HCT116 (cell line): ENCODE results near the gene APOBEC3C. TPM values are rescaled to one million over a fixed set of nuclear protein-coding genes. Genes with fewer than 3 reads are reported as not detected.

Experiments
- ATAC-seq: fragments of 200-7000 bp; cut with Tn5 transposase; 2 replicates; pipeline ENCODE4 v1.9.1; 2020; ENCODE audit warnings: mild to moderate bottlenecking, moderate library complexity
- BruUV-seq: library from RNA; stranded (reverse); fragments of 400-500 nt; replicated peaks from 2 replicates; lab custom pipeline; 2021; lab: Mats Ljungman, UMichigan
- CTCF ChIA-PET: fragments of 300-600 bp; sonication (Branson Sonifier 250); formaldehyde crosslinking; loops from one replicate; lab custom pipeline; 2021; ENCODE audit warnings: antibody characterized with exemption; lab: Charles Lee
- POLR2A ChIA-PET: fragments of 300-600, 350-600 bp; sonication (Branson Sonifier 250); formaldehyde crosslinking; loops from one replicate; lab custom pipeline; 2021; ENCODE audit warnings: antibody characterized with exemption; lab: Charles Lee
- RAD21 ChIA-PET, 2 experiments: fragments of 300-600 bp; sonication (Branson Sonifier 250); formaldehyde crosslinking; loops; one replicate each; lab custom pipeline; 2023; ENCODE audit warnings: low total read pairs in 2 of 2; ENCODE audit not compliant: uncharacterized antibody in 2 of 2, unreplicated experiment in 2 of 2, low non-redundant PET in 1 of 2; lab: Charles Lee
- DNase-seq: peaks from one replicate; pipeline ENCODE4 v3.0.0-alpha.2; 2010; ENCODE audit warnings: low read depth, low spot score
- H2AFZ ChIP-seq: fragments of 200-600 bp; shearing (Covaris generic), sonication (generic); 2 replicates; pipeline ENCODE4 v1.6.1; 2017; ENCODE audit warnings: low read depth, mixed run types, mixed read lengths, antibody characterized with exemption, low read length; ENCODE audit not compliant: poor library complexity, severe bottlenecking
- H3K27ac ChIP-seq: 2 replicates; pipeline ENCODE4 v1.5.1; 2012; ENCODE audit warnings: low read depth, low read length
- H3K27me3 ChIP-seq: fragments of 200-600 bp; sonication (generic); 2 replicates; pipeline ENCODE4 v1.6.1; 2016; ENCODE audit warnings: mixed run types, low read length, mixed read lengths; ENCODE audit not compliant: insufficient read depth
- H3K36me3 ChIP-seq, 2 experiments: fragments of 200-500 bp in 1 of 2; fragments of 200-600 bp in 1 of 2; sonication (Bioruptor generic) in 1 of 2; sonication (generic) in 1 of 2; 2 replicates each; pipeline versions ENCODE4 v1.5.1 to v1.6.1; 2014 to 2016; ENCODE audit warnings: low read length in 2 of 2, inconsistent platforms in 1 of 2, mixed read lengths in 1 of 2, mixed run types in 1 of 2; ENCODE audit not compliant: insufficient read depth in 2 of 2, control insufficient read depth in 1 of 2
- H3K4me1 ChIP-seq, 2 experiments: fragments of 200-600 bp in 1 of 2; sonication (generic) in 1 of 2; 2 replicates each; pipeline versions ENCODE4 v1.5.1 to v1.6.1; 2012 to 2017; ENCODE audit warnings: low read length in 2 of 2, inconsistent platforms in 1 of 2, mild to moderate bottlenecking in 1 of 2, mixed read lengths in 1 of 2, mixed run types in 1 of 2, moderate library complexity in 1 of 2; ENCODE audit not compliant: insufficient read depth in 2 of 2, control insufficient read depth in 1 of 2
- H3K4me2 ChIP-seq: fragments of 200-600 bp; sonication (generic); 2 replicates; pipeline ENCODE4 v1.6.1; 2017; ENCODE audit warnings: mixed run types, low read length, mixed read lengths
- H3K4me3 ChIP-seq, 2 experiments: fragments of 200-600 bp in 1 of 2; sonication (generic) in 1 of 2; replicated peaks in 1 of 2; 2 replicates each; pipeline ENCODE4 v1.5.1; 2011 to 2016; ENCODE audit warnings: low read length in 2 of 2, control low read depth in 1 of 2, low read depth in 1 of 2, mild to moderate bottlenecking in 1 of 2, mixed read lengths in 1 of 2, mixed run types in 1 of 2
- H3K79me2 ChIP-seq: fragments of 200-600 bp; sonication (generic); 2 replicates; pipeline ENCODE4 v1.6.1; 2017; ENCODE audit warnings: mild to moderate bottlenecking, mixed run types, low read length, moderate library complexity, mixed read lengths; ENCODE audit not compliant: insufficient read depth
- H3K9ac ChIP-seq: fragments of 200-600 bp; sonication (generic); 2 replicates; pipeline ENCODE4 v1.6.1; 2016; ENCODE audit warnings: low read length, mixed read lengths
- H3K9me2 ChIP-seq: fragments of 200-600 bp; sonication (generic), shearing (Covaris generic); 2 replicates; pipeline ENCODE4 v1.6.1; 2017; ENCODE audit warnings: mixed run types, mild to moderate bottlenecking, moderate library complexity; ENCODE audit not compliant: insufficient read depth
- H3K9me3 ChIP-seq, 2 experiments: fragments of 200-500 bp in 1 of 2; fragments of 200-600 bp in 1 of 2; sonication (Bioruptor generic) in 1 of 2; sonication (generic) in 1 of 2; 2 replicates each; pipeline ENCODE4 v1.6.1; 2014 to 2017; ENCODE audit warnings: low read length in 2 of 2, mixed read lengths in 2 of 2, inconsistent platforms in 1 of 2, low read depth in 1 of 2, mild to moderate bottlenecking in 1 of 2, mixed run types in 1 of 2, moderate library complexity in 1 of 2; ENCODE audit not compliant: control insufficient read depth in 1 of 2, insufficient read depth in 1 of 2
- H4K20me1 ChIP-seq: fragments of 200-600 bp; sonication (generic), shearing (Covaris generic); 2 replicates; pipeline ENCODE4 v1.6.1; 2017; ENCODE audit warnings: mixed run types, mild to moderate bottlenecking, moderate library complexity; ENCODE audit not compliant: insufficient read depth
- CBX3 ChIP-seq: IDR thresholded peaks from 2 replicates; pipeline ENCODE4 v1.6.1; 2012; ENCODE audit warnings: low read depth
- EZH2phosphoT487 ChIP-seq: fragments of 200-600 bp; IDR thresholded peaks from 2 replicates; pipeline ENCODE4 v1.6.1; 2018; ENCODE audit warnings: antibody characterized with exemption, borderline replicate concordance
- RAD21 ChIP-seq: IDR thresholded peaks from 2 replicates; pipeline ENCODE4 v1.6.1; 2012; ENCODE audit warnings: low read depth, mild to moderate bottlenecking
- SP1 ChIP-seq: IDR thresholded peaks from 2 replicates; pipeline ENCODE4 v1.6.1; 2012; ENCODE audit warnings: low read depth
- ZFX ChIP-seq: fragments of 450-650 bp; IDR thresholded peaks from 2 replicates; pipeline ENCODE4 v1.6.1; 2017
- intact Hi-C: fragments of 100-400 bp; cut with micrococcal nuclease; formaldehyde crosslinking; loops from 2 replicates; pipeline ENCODE4 v1.10.0; 2022
- total RNA-seq: library from RNA; stranded (reverse); gene quantifications from one replicate; pipeline ENCODE4 v1.2.1, GENCODE V29; 2021; ENCODE audit not compliant: unreplicated experiment
- TF ChIP-seq, protein P1 (sequence below), 3 experiments: fragments of 200-600 bp in 1 of 3; sonication (generic) in 1 of 3; IDR thresholded peaks in 2 of 3; conservative IDR thresholded peaks in 1 of 3; 2 replicates each; pipeline ENCODE4 v1.5.1; 2012 to 2017; ENCODE audit warnings: low read depth in 2 of 3, low read length in 2 of 3, antibody characterized with exemption in 1 of 3, borderline replicate concordance in 1 of 3, control low read depth in 1 of 3, mild to moderate bottlenecking in 1 of 3, mixed read lengths in 1 of 3, mixed run types in 1 of 3, moderate library complexity in 1 of 3; ENCODE audit not compliant: insufficient read depth in 1 of 3

The APOBEC3C gene
- total RNA-seq, 1 experiment from 2014 or later, result 40.2 TPM

DNA sequence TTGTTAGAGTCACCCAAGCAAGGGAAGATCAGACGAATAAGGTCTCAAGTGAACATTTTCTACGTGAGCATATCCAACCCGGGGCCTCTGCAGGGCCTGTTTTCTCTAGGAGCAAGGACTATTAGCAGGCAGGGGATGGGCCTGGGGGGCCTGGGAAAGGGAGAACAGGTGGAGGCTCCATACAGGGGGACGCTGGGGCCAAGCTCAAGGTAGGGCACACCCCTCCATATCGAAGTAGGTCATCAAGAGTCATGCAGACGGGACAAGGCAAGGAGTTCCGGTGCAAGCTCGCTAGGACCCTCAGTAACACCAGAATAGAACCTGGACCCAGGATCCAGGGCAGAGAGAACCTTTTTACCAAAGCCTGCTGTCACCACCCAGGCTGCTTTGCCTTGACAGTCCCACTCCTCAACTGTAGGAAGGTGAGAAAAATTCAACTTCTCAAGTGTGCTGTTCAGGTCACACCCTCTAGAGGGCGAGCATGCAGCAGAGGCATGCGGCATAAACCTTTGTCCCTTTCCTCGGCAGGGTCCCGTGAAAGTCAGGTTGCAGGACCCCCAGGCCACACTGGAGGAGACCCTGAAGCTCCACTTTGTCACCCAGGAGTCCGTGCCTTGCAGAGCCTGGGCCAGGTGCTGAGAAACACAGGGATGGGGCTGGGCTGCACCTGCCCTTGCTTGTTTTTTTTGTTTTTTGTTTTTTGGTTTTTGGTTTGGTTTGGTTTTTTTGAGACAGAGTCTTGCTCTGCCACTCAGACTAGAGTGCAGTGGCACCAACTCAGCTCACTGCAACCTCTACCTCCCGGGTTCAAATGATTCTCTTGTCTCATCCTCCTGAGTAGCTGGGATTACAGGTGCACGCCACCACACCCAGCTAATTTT lies 40.5 kb upstream of the APOBEC3C start:
- H3K4me2 ChIP-seq, result peak overlapping the region; percentile 37; the same call in 1 of the 2 replicates
- ChIA-PET POLR2A (no interaction called here), RAD21 (interaction anchor here in 1 of 2 experiments (0.6 kb wide), 1 partner anchor 29 kb away, joined by 3 read pairs; no protein-coding TSS in a partner anchor), CTCF (interaction anchor here (0.8 kb wide), 1 partner anchor 8 kb away, joined by 3 read pairs; the partner anchor contains the start of gene APOBEC3B)
- no peaks in the 10 kb centered on the region for H3K9me2 ChIP-seq
- DNase-seq (no peak), ATAC-seq (peak; percentile 79)
- H3K27ac ChIP-seq, result no peak overlapping the region
- BruUV-seq, result no TSS peak
- H2AFZ ChIP-seq, result no peak overlapping the region
- no peak for TF ChIP-seq EZH2phosphoT487
- TF ChIP-seq, protein P1, sequence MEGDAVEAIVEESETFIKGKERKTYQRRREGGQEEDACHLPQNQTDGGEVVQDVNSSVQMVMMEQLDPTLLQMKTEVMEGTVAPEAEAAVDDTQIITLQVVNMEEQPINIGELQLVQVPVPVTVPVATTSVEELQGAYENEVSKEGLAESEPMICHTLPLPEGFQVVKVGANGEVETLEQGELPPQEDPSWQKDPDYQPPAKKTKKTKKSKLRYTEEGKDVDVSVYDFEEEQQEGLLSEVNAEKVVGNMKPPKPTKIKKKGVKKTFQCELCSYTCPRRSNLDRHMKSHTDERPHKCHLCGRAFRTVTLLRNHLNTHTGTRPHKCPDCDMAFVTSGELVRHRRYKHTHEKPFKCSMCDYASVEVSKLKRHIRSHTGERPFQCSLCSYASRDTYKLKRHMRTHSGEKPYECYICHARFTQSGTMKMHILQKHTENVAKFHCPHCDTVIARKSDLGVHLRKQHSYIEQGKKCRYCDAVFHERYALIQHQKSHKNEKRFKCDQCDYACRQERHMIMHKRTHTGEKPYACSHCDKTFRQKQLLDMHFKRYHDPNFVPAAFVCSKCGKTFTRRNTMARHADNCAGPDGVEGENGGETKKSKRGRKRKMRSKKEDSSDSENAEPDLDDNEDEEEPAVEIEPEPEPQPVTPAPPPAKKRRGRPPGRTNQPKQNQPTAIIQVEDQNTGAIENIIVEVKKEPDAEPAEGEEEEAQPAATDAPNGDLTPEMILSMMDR (IDR thresholded peaks at IDR 0.05 in 2 of 3, conservative IDR thresholded peaks at IDR 0.05 in 1 of 3; ENCODE audit: borderline replicate concordance in 1 of 3, insufficient read depth in 1 of 3, low read depth in 2 of 3, low read length in 2 of 3), result peak; percentile 61 to 68 (median 67)
- peak; percentile 70 for TF ChIP-seq RAD21
- TF ChIP-seq SP1, result no peak
- TF ChIP-seq CBX3, result no peak
- no peak for TF ChIP-seq ZFX
- no peaks in the 10 kb centered on the region for H3K36me3 ChIP-seq
- intact Hi-C loops, result no loop called here
- no peaks in the 10 kb centered on the region for H3K79me2 ChIP-seq
- no peaks in the 10 kb centered on the region for H3K4me1 ChIP-seq
- H3K9ac ChIP-seq, result no peak overlapping the region
- H4K20me1 ChIP-seq, result no peaks in the 10 kb centered on the region
- H3K4me3 ChIP-seq, result no peak overlapping the region
- H3K27me3 ChIP-seq, result no peaks in the 10 kb centered on the region
- no peaks in the 10 kb centered on the region for H3K9me3 ChIP-seq
